ENCODE measurements around the gene CHN2.

The CHN2 gene

GRCh38 chr7:29277436-29278215 lies 83.1 kb downstream of the CHN2 start:
- no peak overlapping the region for H3K4me3 ChIP-seq (ENCODE audit: low read depth, low read length)
- DNase-seq (ENCODE audit: low read depth) = no peak
- TF ChIP-seq CTCF (IDR thresholded peaks at IDR 0.05; ENCODE audit: control insufficient read depth, extremely low read depth, insufficient read depth) = no peak

GRCh38 chr7:29278337-29279069 lies 83.9 kb downstream of the CHN2 start:
- DNase-seq (ENCODE audit: low read depth) = no peak
- no peak overlapping the region for H3K4me3 ChIP-seq (ENCODE audit: low read depth, low read length)
- TF ChIP-seq CTCF (IDR thresholded peaks at IDR 0.05; ENCODE audit: control insufficient read depth, extremely low read depth, insufficient read depth) = no peak

- no peak overlapping the region for H3K4me3 ChIP-seq (ENCODE audit: low read depth, low read length)
- peak; percentile 19 for DNase-seq (ENCODE audit: low read depth)
- TF ChIP-seq CTCF (IDR thresholded peaks at IDR 0.05; ENCODE audit: control insufficient read depth, extremely low read depth, insufficient read depth) = no peak
Observed at GRCh38 chr7:29281782-29282541, 87.4 kb downstream of the CHN2 start.

- H3K4me3 ChIP-seq (ENCODE audit: low read depth, low read length) = no peak overlapping the region
- DNase-seq (ENCODE audit: low read depth) = no peak
- no peak for TF ChIP-seq CTCF (IDR thresholded peaks at IDR 0.05; ENCODE audit: control insufficient read depth, extremely low read depth, insufficient read depth)
Observed at GRCh38 chr7:29282819-29283414, 88.3 kb downstream of the CHN2 start.

GRCh38 chr7:29284696-29285443 lies 90.3 kb downstream of the CHN2 start:
- no peak for TF ChIP-seq CTCF (IDR thresholded peaks at IDR 0.05; ENCODE audit: control insufficient read depth, extremely low read depth, insufficient read depth)
- no peak overlapping the region for H3K4me3 ChIP-seq (ENCODE audit: low read depth, low read length)
- no peak for DNase-seq (ENCODE audit: low read depth)

- H3K4me3 ChIP-seq (ENCODE audit: low read depth, low read length) = no peak overlapping the region
- no peak for TF ChIP-seq CTCF (IDR thresholded peaks at IDR 0.05; ENCODE audit: control insufficient read depth, extremely low read depth, insufficient read depth)
- DNase-seq (ENCODE audit: low read depth) = no peak
Observed at GRCh38 chr7:29285444-29285793, 90.8 kb downstream of the CHN2 start.

All from LNCaP clone FGC (cell line).